Measurements from ENCODE around the gene PEAK1. TPM values are rescaled to one million over a fixed set of nuclear protein-coding genes. Genes with fewer than 3 reads are reported as not detected.
A peak's percentile ranks its signal among the peaks of the same experiment; 100 is the strongest.

Gene PEAK1
- total and polyA plus RNA-seq, 9 of the 15 experiments (the other 6 are each of a cell fraction or from before 2014, with no cell fraction given): 0.99 to 22.4 (median 10.8) TPM

GRCh38 chr15:77074350-77074749 lies 345.6 kb downstream of the PEAK1 start:
- H3K36me3 ChIP-seq (ENCODE audit: control insufficient read depth, insufficient read depth, low read length): peaks cover 3% of the 10 kb centered on the region; the same call in 1 of the 3 replicates
- 0 out of 2 replicates have a peak, but pooled peaks cover 2% of the 10 kb centered on the region for H4K20me1 ChIP-seq (replicated peaks; ENCODE audit: control insufficient read depth, insufficient read depth, low read length)
- 33% methylated on average over 2 of the region's 2 CpGs for WGBS (ENCODE audit: insufficient coverage, low coverage, missing lambda C conversion rate)
- in situ Hi-C loops (cut with MboI) (no loop called here), intact Hi-C loops (cut with micrococcal nuclease) (no loop called here)
- ATAC-seq: no peak
- no peak for DNase-seq (ENCODE audit: extremely low read depth in 1 of 4, low spot score in 3 of 4)
- TF ChIP-seq DIDO1 (tag; IDR thresholded peaks at IDR 0.05; ENCODE audit: low read depth): no peak
- TF ChIP-seq PRDM10 (IDR thresholded peaks at IDR 0.05; ENCODE audit: partially characterized antibody): peak; percentile 73
- no peak overlapping the region for H2AFZ ChIP-seq (ENCODE audit: low read depth, low read length)
- peaks cover 2% of the 10 kb centered on the region for H3K9me1 ChIP-seq (ENCODE audit: control insufficient read depth, insufficient read depth, low read length)
- peaks cover 13 to 32% of the 10 kb centered on the region in 2 experiments; a peak in 4 of 5 replicates for H3K27me3 ChIP-seq (ENCODE audit: control insufficient read depth in 2 of 2, insufficient read depth in 2 of 2, low read length in 2 of 2)
- no peak overlapping the region for H3K27ac ChIP-seq (ENCODE audit: extremely low read depth, low read depth, low read length)
- ChIA-PET POLR2A (interaction anchor here (0.7 kb wide), 1 partner anchor 22 kb away, joined by 3 read pairs; no protein-coding TSS in a partner anchor), CTCF (ENCODE audit: low intra/inter-chr PET ratio) (no interaction called here)
- no peak overlapping the region for H3K4me3 ChIP-seq
- FAIRE-seq: no peak
- no peak overlapping the region for H3K4me2 ChIP-seq (ENCODE audit: insufficient read depth, low read length)
- H3K9ac ChIP-seq (ENCODE audit: insufficient read depth in 1 of 2, low read depth in 2 of 2, low read length in 2 of 2): no peak overlapping the region
- H3K4me1 ChIP-seq (replicated peaks in 1 of 2; ENCODE audit: control insufficient read depth in 2 of 2, insufficient read depth in 2 of 2, low read length in 2 of 2): peaks cover 11 to 21% of the 10 kb centered on the region in 2 experiments; a peak in 4 of 5 replicates
- no peaks in the 10 kb centered on the region for H3K9me3 ChIP-seq (replicated peaks; ENCODE audit: control insufficient read depth, insufficient read depth, low read depth, low read length)
- H3K79me2 ChIP-seq (ENCODE audit: control insufficient read depth, insufficient read depth, low read length): peaks cover 12% of the 10 kb centered on the region
- BruUV-seq (replicated peaks): no TSS peak

All from K562 (cell line).